HL-60 (cell line): Measurements from ENCODE around the gene AGRN.

Source experiments
- CTCF ChIP-seq: IDR thresholded peaks from one replicate; pipeline ENCODE4 v1.5.1; 2011; ENCODE audit warnings: low read length, control low read depth, inconsistent platforms; ENCODE audit not compliant: insufficient read depth
- GABPA ChIP-seq: IDR thresholded peaks from 2 replicates; pipeline ENCODE4 v1.6.1; 2012; ENCODE audit warnings: low read depth
- POLR2AphosphoS5 ChIP-seq: IDR thresholded peaks from 2 replicates; pipeline ENCODE4 v1.6.1; 2012; ENCODE audit warnings: low read depth

- TF ChIP-seq CTCF (no peak), GABPA (no peak), POLR2AphosphoS5 (no peak)
Observed at GRCh38 chr1:1093610-1093943, 73.7 kb downstream of the AGRN start.
